Fibroblast of pulmonary artery (primary cell): ENCODE data around the gene VDAC1.
"Not testable (repeated sequence)": the region's sequence is repeated elsewhere in the genome, so short reads cannot be mapped to it uniquely, and the experiment has no call there.

Source experiments
- DNase-seq: peaks from one replicate; pipeline ENCODE4 v3.0.0-alpha.2; 2010; ENCODE audit warnings: low read depth
- H3K4me3 ChIP-seq: replicated peaks from 2 replicates; pipeline ENCODE4 v1.5.1; 2011; ENCODE audit warnings: low read depth, mild to moderate bottlenecking, control low read depth, low read length, moderate library complexity
- TF ChIP-seq, protein P1 (sequence below): IDR thresholded peaks from 2 replicates; pipeline ENCODE4 v1.5.1; 2011; ENCODE audit warnings: mild to moderate bottlenecking, control low read depth, low read length, inconsistent platforms; ENCODE audit errors: missing control alignments

Gene VDAC1

DNA sequence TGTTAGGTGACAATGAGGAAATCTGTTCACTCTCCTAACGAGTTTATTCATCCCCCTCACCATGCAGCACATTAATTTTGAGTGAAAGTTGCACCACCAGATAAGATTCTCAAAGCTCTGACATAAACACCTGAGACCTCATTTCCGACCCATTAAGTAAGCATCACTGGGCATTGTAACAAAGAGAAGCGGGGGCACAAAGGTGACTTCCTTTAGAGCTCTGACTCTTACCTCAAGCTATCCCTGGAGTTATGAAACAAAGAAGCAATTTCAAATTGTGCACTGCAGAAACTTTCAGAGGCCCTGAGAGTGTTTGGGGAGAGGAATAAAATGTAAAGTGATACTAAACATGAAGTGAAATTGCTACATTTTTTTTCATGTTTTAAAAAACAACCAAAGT, 65.8 kb downstream of the VDAC1 start:
- H3K4me3 ChIP-seq: no peak overlapping the region
- no peak for DNase-seq
- TF ChIP-seq, protein P1, sequence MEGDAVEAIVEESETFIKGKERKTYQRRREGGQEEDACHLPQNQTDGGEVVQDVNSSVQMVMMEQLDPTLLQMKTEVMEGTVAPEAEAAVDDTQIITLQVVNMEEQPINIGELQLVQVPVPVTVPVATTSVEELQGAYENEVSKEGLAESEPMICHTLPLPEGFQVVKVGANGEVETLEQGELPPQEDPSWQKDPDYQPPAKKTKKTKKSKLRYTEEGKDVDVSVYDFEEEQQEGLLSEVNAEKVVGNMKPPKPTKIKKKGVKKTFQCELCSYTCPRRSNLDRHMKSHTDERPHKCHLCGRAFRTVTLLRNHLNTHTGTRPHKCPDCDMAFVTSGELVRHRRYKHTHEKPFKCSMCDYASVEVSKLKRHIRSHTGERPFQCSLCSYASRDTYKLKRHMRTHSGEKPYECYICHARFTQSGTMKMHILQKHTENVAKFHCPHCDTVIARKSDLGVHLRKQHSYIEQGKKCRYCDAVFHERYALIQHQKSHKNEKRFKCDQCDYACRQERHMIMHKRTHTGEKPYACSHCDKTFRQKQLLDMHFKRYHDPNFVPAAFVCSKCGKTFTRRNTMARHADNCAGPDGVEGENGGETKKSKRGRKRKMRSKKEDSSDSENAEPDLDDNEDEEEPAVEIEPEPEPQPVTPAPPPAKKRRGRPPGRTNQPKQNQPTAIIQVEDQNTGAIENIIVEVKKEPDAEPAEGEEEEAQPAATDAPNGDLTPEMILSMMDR: no peak

DNA sequence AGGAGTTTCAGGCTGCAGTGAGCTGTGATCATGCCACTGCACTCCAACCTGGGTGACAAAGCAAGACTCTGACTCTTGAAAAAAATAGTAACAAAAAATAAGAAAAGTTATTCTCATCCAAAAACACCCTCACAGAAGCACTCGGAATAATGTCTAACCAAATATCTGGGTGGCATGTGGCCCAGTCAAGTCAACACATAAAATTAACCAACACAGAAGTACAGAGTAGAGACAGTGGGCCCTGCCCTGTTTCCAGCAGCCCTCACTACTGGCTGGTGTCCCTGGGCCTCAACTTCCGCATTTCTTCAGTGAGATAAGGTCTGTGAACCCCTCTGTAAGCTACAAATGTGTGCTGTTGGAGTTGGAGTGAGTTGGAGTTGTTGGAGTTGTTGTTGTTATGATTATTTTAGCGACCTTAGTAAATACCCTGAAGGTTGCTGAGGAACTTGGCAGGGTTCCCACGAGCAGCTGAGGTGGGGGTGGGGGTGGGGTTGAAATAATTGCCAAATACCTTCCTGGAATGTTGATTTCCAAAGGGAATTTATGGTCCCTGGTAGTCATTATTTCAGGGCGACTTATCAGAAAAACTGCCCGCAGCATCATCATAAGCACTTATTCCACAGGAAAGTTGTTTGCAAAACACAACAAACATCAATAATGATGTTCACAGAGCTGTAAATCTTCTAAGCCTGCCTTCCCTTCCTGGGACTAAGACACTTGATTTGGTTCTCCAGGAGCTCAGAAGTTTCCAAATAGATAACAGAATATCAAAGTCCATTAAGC, 66.5 kb downstream of the VDAC1 start:
- TF ChIP-seq, protein P1: no peak
- DNase-seq: peak; percentile 27
- no peak overlapping the region for H3K4me3 ChIP-seq

DNA sequence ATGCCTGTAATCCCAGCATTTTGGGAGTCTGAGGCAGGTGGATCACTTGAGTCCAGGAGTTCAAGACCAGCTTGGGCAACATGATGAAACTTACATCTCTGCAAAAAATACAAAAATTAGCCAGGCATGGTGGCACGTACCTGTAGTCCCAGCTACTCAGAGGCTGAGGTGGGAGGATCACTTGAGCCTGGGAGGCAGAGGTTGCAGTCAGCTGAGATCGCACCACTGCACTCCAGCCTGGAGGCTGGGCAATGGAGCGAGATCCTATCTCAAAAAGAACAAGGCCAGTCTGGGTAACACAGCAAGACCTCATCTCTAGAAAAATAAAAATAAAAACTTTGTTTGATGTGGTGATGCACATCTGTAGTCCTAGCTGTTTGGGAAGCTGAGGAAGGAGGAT, 67.1 kb downstream of the VDAC1 start:
- H3K4me3 ChIP-seq, DNase-seq: not testable (repeated sequence)

DNA sequence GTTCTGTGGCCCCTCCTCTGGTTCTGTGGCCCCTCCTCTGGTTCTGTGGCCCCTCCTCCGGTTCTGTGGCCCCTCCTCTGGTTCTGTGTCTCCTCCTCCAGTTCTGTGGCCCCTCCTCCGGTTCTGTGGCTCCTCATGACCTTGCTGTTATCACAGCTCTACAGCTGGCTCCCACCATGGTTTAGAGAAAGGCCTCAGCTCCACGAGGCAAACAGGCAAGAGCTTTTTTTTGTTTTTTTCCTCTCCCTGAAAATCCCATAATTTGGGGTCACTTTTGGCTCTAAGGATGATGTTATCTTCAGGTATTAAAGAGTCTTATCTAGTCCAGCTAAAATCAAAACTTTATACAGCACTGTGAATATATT, 68.1 kb downstream of the VDAC1 start:
- TF ChIP-seq, protein P1: no peak
- H3K4me3 ChIP-seq: no peak overlapping the region
- DNase-seq: no peak

DNA sequence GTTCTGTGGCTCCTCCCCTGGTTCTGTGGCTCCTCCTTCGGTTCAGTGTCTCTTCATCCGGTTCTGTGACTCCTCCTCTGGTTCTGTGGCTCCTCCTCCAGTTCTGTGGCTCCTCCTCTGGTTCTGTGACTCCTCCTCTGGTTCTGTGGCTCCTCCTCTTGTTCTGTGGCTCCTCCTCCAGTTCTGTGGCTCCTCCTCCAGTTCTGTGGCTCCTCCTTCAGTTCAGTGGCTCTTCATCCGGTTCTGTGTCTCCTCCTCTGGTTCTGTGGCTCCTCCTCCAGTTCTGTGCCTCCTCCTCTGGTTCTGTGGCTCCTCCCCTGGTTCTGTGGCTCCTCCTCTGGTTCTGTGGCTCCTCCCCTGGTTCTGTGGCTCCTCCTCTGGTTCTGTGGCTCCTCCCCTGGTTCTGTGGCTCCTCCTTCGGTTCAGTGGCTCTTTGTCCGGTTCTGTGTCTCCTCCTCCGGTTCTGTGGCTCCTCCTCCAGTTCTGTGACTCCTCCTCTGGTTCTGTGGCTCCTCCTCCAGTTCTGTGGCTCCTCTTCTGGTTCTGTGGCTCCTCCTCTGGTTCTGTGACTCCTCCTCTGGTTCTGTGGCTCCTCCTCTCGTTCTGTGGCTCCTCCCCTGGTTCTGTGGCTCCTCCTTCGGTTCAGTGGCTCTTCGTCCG, 68.7 kb downstream of the VDAC1 start:
- H3K4me3 ChIP-seq, DNase-seq: not testable (repeated sequence)

DNA sequence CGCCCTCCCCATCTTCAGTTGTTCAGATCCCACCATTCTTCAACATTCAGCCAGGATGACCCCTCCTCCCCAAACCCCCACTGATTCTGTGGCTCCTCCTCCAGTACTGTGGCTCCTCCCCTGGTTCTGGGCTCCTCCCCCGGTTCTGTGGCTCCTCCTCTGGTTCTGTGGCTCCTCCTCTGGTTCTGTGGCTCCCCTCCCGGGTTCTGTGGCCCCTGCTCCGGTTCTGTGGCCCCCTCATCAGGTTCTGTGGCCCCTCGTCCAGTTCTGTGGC, 69.2 kb downstream of the VDAC1 start:
- TF ChIP-seq, protein P1: no peak
- DNase-seq: no peak
- no peak overlapping the region for H3K4me3 ChIP-seq

DNA sequence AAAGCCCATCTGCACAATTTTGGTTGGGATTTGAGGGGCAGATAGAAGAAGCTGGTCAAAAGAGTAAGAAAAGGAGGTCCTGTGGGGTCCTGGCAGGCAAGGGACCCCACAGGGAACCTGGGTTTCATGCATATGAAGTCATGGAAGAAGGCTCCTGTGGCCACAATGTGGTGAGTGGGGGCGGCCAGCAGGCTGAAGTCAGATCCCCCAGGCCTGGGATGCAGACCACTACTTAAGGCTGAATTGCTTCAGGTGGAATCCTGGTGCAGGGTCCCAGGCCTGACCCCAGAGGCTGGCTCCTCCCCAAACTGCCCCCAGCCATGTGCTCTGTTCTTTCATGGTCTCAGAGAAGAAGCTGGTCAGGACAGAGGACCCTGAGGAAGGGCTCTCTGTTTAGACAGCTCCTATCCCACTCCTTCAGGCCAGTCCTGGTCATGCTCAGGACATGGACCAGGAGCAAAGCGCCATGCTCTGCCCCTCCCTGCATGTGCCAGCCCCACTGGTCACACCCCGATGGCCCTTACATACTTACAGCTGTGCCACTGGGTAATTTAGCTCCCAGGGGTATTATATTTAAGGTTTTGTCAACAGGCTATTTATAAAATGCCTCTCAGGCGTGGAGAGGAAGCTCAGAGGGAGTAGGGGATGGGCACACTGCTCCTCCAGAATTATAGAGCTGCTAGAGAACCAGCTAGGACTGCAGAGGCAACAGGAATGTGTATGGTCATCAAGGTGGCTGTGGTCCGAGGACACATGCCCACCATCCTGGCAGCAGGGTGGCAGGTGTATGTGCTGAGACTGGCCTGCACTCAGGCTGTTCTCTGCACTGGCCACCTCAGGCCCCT, 69.7 kb downstream of the VDAC1 start:
- TF ChIP-seq, protein P1: no peak
- no peak overlapping the region for H3K4me3 ChIP-seq
- no peak for DNase-seq
